ENCODE data around the gene FAM222B. TPM values are rescaled to one million over a fixed set of nuclear protein-coding genes. Genes with fewer than 3 reads are reported as not detected.

The FAM222B gene
- total RNA-seq, 2 experiments from 2014 or later, result 4.0 to 15.2 TPM

DNA sequence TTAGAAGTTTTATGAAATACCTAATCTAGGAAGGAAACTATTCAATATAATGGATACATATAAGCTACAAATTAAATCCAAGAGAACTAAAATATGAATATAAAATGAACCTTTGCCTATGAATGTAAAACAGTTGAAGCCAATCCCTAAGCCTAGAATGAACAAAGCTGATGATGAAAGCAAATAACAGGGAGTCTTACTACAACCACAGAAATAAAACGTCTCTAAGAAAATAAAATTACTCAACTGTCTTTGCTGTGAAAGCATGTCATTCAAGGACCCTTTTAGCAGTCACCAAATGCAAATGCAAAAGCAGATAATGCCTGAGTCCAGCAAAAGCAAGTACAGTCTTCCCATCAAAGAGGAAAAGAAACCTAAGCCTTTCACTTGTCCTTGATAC lies 23.0 kb downstream of the FAM222B start:
- H3K4me3 ChIP-seq (ENCODE audit: low read depth, low read length, poor library complexity, severe bottlenecking), result no peak overlapping the region
- H3K9me2 ChIP-seq (ENCODE audit: insufficient read depth, low read length), result no peaks in the 10 kb centered on the region
- H4K20me1 ChIP-seq (ENCODE audit: insufficient read depth, low read length), result no peaks in the 10 kb centered on the region
- BruUV-seq (replicated peaks), result no TSS peak
- no peak overlapping the region for H3K27ac ChIP-seq (ENCODE audit: low read depth, low read length, poor library complexity, severe bottlenecking)
- TF ChIP-seq, protein P1, sequence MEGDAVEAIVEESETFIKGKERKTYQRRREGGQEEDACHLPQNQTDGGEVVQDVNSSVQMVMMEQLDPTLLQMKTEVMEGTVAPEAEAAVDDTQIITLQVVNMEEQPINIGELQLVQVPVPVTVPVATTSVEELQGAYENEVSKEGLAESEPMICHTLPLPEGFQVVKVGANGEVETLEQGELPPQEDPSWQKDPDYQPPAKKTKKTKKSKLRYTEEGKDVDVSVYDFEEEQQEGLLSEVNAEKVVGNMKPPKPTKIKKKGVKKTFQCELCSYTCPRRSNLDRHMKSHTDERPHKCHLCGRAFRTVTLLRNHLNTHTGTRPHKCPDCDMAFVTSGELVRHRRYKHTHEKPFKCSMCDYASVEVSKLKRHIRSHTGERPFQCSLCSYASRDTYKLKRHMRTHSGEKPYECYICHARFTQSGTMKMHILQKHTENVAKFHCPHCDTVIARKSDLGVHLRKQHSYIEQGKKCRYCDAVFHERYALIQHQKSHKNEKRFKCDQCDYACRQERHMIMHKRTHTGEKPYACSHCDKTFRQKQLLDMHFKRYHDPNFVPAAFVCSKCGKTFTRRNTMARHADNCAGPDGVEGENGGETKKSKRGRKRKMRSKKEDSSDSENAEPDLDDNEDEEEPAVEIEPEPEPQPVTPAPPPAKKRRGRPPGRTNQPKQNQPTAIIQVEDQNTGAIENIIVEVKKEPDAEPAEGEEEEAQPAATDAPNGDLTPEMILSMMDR (conservative IDR thresholded peaks at IDR 0.05; ENCODE audit: low read length), result no peak
- no peak for TF ChIP-seq EZH2phosphoT487 (IDR thresholded peaks at IDR 0.05; ENCODE audit: borderline replicate concordance, low read depth, low read length)
- peaks cover 22% of the 10 kb centered on the region; the same call in 1 of the 2 replicates for H3K79me2 ChIP-seq (ENCODE audit: insufficient read depth, low read depth, low read length)
- H3K36me3 ChIP-seq (ENCODE audit: insufficient read depth, low read length), result no peaks in the 10 kb centered on the region; the same call in 1 of the 2 replicates
- H2AFZ ChIP-seq (ENCODE audit: low read length), result no peak overlapping the region
- ChIA-PET CTCF (ENCODE audit: unreplicated experiment) (no interaction called here), POLR2A (interaction anchor here (0.5 to 1.4 kb wide), 5 partner anchors 9 to 87 kb away, joined by 3 to 5 read pairs (median 3); no protein-coding TSS in a partner anchor)
- no peaks in the 10 kb centered on the region for H3K9me3 ChIP-seq (ENCODE audit: low read length)
- no peaks in the 10 kb centered on the region for H3K4me1 ChIP-seq (ENCODE audit: insufficient read depth, low read length, poor library complexity, severe bottlenecking)
- intact Hi-C loops (cut with micrococcal nuclease; ENCODE audit: unreplicated experiment), result no loop called here
- no peak overlapping the region for H3K4me2 ChIP-seq (ENCODE audit: low read length)
- no peak for DNase-seq (ENCODE audit: low spot score)

DNA sequence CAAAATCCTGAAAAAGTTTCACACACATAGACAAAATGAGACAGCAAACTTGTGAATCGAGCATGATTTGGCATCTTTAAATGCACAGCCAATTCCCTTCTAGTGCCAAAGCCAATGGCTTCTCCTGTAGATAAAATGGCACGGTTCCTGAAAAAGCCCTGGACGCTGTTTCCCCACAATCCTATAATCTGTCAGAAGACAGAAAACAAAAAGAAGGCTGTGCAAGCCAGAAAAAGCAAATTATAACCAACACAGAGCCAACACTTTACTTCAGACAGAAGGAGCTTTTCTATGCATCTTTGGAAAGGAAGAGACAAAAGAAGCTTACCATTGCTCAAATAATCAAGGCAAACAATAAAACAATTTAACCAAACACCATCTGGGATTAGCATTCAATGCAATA lies 23.8 kb downstream of the FAM222B start:
- Histone ChIP-seq H3K79me2 (ENCODE audit: insufficient read depth, low read depth, low read length) (peaks cover 26% of the 10 kb centered on the region; the same call in 1 of the 2 replicates), H3K4me1 (ENCODE audit: insufficient read depth, low read length, poor library complexity, severe bottlenecking) (peaks cover 3% of the 10 kb centered on the region), H3K9me3 (ENCODE audit: low read length) (no peaks in the 10 kb centered on the region), H3K4me2 (ENCODE audit: low read length) (no peak overlapping the region), H3K9me2 (ENCODE audit: insufficient read depth, low read length) (no peaks in the 10 kb centered on the region), H3K4me3 (ENCODE audit: low read depth, low read length, poor library complexity, severe bottlenecking) (no peak overlapping the region), H4K20me1 (ENCODE audit: insufficient read depth, low read length) (no peaks in the 10 kb centered on the region), H3K27ac (ENCODE audit: low read depth, low read length, poor library complexity, severe bottlenecking) (no peak overlapping the region), H3K36me3 (ENCODE audit: insufficient read depth, low read length) (no peaks in the 10 kb centered on the region; the same call in 1 of the 2 replicates), H2AFZ (ENCODE audit: low read length) (no peak overlapping the region)
- no peak for TF ChIP-seq EZH2phosphoT487 (IDR thresholded peaks at IDR 0.05; ENCODE audit: borderline replicate concordance, low read depth, low read length)
- TF ChIP-seq, protein P1 (conservative IDR thresholded peaks at IDR 0.05; ENCODE audit: low read length), result no peak
- intact Hi-C loops (cut with micrococcal nuclease; ENCODE audit: unreplicated experiment), result no loop called here
- BruUV-seq (replicated peaks), result TSS peak; percentile 32
- DNase-seq (ENCODE audit: low spot score), result no peak
- ChIA-PET CTCF (ENCODE audit: unreplicated experiment) (interaction anchor here (1.0 kb wide), 1 partner anchor 12 kb away, joined by 3 read pairs; no protein-coding TSS in a partner anchor), POLR2A (interaction anchor here (0.5 to 1.4 kb wide), 5 partner anchors 8 to 86 kb away, joined by 3 to 5 read pairs (median 4); no protein-coding TSS in a partner anchor)

DNA sequence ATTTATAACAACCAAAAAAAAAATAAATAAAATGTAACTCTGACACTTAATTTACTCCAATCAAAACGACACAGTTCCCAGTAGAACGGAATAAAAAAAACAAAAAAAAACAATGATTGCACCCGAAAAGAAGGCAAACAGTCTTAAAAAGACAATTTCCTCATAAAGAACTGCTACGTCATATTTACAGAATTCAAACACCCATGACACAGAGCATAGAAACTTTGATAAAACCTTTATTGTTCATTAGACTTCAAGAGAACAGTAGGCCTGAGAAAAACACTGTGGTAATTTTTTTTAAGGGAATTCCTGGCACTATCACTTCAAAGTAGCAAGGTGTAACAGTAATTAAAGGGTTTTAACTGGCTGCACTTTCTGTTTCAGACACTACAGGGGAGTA lies 26.1 kb downstream of the FAM222B start:
- Histone ChIP-seq H3K79me2 (ENCODE audit: insufficient read depth, low read depth, low read length) (peaks cover 39% of the 10 kb centered on the region; the same call in 1 of the 2 replicates), H3K9me3 (ENCODE audit: low read length) (no peaks in the 10 kb centered on the region), H3K4me3 (ENCODE audit: low read depth, low read length, poor library complexity, severe bottlenecking) (no peak overlapping the region), H3K9me2 (ENCODE audit: insufficient read depth, low read length) (no peaks in the 10 kb centered on the region), H3K36me3 (ENCODE audit: insufficient read depth, low read length) (no peaks in the 10 kb centered on the region; the same call in 1 of the 2 replicates), H3K4me2 (ENCODE audit: low read length) (no peak overlapping the region), H3K27ac (ENCODE audit: low read depth, low read length, poor library complexity, severe bottlenecking) (no peak overlapping the region), H4K20me1 (ENCODE audit: insufficient read depth, low read length) (peaks cover 3% of the 10 kb centered on the region; the same call in 1 of the 2 replicates), H3K4me1 (ENCODE audit: insufficient read depth, low read length, poor library complexity, severe bottlenecking) (peaks cover 15% of the 10 kb centered on the region), H2AFZ (ENCODE audit: low read length) (no peak overlapping the region)
- no TSS peak for BruUV-seq (replicated peaks)
- intact Hi-C loops (cut with micrococcal nuclease; ENCODE audit: unreplicated experiment), result no loop called here
- no peak for TF ChIP-seq EZH2phosphoT487 (IDR thresholded peaks at IDR 0.05; ENCODE audit: borderline replicate concordance, low read depth, low read length)
- ChIA-PET CTCF (ENCODE audit: unreplicated experiment) (no interaction called here), POLR2A (no interaction called here)
- DNase-seq (ENCODE audit: low spot score), result no peak
